Measurements from ENCODE around the gene ZNF275.

The ZNF275 gene

DNA sequence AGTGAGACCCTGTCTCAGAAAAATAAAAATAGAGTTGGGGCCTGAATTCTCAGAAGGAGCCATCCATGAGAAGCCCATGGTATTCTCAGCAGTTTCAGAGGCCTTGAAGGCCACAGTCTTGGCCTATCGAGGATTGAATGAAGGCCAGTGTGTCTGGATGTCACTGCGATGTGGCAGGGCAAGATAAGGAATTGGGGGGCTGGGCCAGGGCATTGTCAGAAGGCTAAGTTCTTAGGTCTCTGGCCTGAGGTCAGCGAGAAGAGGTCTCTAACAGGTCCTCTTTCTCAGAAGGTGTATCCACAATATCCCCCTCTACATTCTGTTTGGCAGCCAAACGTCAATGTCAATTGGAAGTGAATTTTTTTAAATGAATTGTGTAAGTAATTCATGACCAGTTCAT, 5.7 kb downstream of the ZNF275 start:
- TF ChIP-seq GATA2 (IDR thresholded peaks at IDR 0.05; ENCODE audit: low read depth, low read length) (no peak), GATA3 (IDR thresholded peaks at IDR 0.05; ENCODE audit: low read depth, low read length) (no peak)

DNA sequence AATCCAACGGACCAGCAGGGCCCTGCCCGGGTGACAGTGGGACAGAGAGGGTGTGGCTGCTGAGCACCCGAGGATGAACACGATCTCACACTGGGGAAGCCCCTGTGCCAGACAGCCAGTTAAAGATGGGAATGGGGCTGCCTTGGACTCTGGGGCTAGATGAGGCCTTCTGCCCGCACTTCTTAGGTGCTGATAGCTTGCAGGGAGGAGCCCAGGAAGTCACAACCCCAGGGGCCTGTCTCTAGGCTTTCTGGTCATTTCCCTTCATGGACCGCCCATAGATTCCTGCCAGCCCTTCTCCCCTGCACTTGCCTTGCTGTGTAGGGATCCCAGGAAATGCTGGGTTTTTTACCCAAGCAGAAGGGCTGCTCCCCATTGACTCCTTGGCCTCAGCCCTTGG, 6.2 kb downstream of the ZNF275 start:
- no peak for TF ChIP-seq GATA3 (IDR thresholded peaks at IDR 0.05; ENCODE audit: low read depth, low read length)
- no peak for TF ChIP-seq GATA2 (IDR thresholded peaks at IDR 0.05; ENCODE audit: low read depth, low read length)

DNA sequence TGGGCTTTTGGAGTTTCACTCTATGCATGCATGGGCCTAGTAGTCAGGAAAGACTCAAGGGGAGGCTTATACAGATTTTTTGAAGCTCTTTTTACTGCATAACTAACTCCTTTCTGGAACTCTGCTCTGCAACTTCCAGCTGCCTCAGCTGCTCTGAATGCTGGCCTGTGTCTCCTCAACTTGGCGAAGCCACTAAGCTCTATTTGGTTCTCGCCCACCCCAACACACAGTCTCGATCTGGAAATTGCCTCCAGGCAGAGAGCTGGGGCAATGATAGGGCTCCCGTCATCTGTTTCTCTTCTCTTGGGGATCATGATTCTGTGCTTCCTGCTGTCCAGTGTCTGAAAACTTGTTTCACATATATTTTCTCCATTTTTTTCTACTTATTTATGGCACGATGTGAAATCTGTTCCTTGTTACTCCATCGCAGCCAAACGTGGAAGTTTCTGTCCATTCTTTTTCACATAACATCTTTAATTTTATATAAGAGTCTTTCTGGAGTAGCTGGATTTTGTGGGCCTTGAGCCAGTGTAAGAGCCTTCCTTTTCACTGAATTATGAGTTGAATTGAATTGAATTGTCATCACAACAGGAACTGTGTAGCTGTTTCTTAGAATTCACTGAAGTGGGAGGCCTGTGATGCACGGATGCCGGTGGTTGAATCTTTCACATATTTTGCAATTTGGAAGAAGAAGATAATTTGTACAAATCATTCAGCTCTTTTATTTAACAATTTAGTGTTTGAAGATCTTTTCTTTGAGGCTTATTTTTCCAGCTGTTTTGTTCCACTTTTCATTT, 9.0 kb downstream of the ZNF275 start:
- TF ChIP-seq GATA3 (IDR thresholded peaks at IDR 0.05; ENCODE audit: low read depth, low read length) (no peak), GATA2 (IDR thresholded peaks at IDR 0.05; ENCODE audit: low read depth, low read length) (no peak)

DNA sequence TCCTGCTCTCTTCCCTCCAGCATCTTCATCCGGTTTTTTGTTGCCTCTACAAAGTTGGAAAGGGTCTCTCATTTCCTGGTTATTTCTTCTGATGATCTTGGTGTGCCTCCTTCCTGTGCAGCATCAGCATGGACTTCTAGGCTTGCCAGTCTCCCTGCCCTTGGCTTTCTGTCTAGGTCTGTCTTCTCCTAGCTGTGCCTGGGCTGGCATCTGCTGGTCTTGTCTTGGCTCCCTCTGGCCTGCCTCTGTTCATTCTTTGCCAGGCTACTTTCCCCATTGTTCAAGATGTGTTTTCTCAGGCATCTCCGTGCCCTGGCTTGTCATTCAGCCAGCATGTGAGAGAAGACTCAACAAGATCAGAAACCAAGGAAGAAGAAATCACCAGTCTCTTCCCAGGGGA, 9.7 kb downstream of the ZNF275 start:
- TF ChIP-seq GATA3 (IDR thresholded peaks at IDR 0.05; ENCODE audit: low read depth, low read length) (no peak), GATA2 (IDR thresholded peaks at IDR 0.05; ENCODE audit: low read depth, low read length) (no peak)

DNA sequence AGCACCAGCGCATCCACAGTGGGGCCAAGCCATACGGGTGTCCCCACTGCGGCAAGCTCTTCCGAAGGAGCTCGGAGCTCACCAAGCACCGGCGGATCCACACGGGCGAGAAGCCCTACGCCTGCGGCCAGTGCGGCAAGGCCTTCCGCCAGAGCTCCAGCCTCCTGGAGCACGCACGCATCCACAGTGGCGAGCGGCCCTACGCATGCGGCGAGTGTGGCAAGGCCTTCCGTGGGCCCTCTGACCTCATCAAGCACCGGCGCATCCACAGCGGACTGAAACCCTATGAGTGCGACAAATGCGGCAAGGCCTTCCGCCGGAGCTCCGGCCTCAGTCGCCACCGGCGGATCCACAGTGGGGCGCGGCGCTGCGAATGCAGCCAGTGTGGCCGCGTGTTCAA, 13.6 kb downstream of the ZNF275 start:
- TF ChIP-seq GATA2 (IDR thresholded peaks at IDR 0.05; ENCODE audit: low read depth, low read length) (no peak), GATA3 (IDR thresholded peaks at IDR 0.05; ENCODE audit: low read depth, low read length) (no peak)

DNA sequence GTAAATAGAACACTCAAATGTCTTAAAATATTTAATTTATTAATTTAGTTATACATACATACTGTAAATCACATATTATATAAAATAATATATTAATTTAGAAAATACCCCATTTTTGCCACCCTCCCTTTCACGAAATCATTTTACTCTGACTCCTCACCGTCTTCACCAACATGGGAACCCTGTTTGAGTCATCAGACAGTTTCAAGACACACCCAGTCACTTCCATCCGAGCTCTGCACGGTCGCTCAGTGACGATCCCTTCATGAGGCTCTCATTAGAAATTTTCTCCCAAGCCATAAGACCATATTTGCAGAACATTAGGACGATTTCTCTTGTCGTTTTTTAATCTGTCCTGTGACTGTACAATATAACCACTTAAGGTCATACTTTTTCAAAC, 14.5 kb downstream of the ZNF275 start:
- TF ChIP-seq GATA2 (IDR thresholded peaks at IDR 0.05; ENCODE audit: low read depth, low read length) (no peak), GATA3 (IDR thresholded peaks at IDR 0.05; ENCODE audit: low read depth, low read length) (no peak)

DNA sequence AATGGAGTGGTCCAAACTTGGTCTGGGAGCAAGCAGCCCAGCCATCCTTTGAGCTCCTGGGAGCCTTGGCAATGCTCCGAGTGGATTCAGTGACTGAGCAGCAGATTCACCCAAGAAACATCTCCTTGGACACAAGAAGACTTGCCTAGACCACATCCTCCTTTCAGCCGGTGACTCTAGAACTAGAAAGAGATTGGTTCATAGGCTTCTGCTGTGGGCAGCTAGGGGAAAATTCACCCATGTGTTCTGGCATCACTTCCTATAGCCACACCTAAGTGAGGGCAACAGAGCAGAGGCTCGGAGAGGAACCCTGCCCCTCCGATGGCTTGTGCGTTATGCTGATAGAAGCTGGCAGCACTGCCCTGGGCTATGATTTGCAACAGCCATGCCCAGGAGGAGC, 16.0 kb downstream of the ZNF275 start:
- TF ChIP-seq GATA3 (IDR thresholded peaks at IDR 0.05; ENCODE audit: low read depth, low read length) (no peak), GATA2 (IDR thresholded peaks at IDR 0.05; ENCODE audit: low read depth, low read length) (no peak)

DNA sequence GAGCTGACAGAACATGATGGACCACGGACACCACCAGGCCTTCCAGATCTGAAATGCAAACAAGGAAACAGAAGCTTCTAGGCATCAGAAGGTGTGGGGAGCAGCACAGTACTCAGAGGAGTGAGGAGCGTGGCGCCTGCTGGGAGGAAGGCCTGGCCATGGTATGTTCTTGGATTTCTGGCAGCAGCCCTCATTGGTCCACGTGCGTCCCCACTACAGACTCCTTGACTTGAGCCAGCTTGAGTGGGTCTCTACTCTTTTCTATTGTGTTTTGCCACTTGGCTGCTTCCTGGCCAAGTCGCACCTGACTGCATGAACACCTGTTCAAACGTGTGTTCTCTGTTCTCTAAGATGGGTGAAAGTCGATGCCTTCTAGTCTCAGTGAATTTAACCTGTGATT, 18.0 kb downstream of the ZNF275 start:
- TF ChIP-seq GATA2 (IDR thresholded peaks at IDR 0.05; ENCODE audit: low read depth, low read length) (no peak), GATA3 (IDR thresholded peaks at IDR 0.05; ENCODE audit: low read depth, low read length) (no peak)

DNA sequence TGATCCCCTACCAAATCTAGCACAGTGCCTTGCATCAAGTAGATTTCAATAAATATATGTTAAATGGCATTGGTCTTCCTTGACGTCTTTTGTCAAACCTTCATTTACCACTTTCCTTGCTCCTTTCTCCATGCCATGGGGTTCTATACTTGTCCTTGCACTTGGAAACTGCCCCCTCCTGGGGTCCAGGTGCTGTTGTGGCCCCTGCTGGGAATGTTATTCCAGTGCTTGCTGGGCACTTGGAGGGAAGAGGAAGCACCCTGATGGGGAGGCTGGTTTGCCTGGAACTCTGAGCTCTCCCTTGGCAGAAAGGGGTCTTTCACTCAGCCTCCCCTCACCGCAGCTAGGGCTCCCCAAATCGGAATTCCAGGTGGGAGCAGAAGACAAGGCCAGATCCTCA, 18.9 kb downstream of the ZNF275 start:
- TF ChIP-seq GATA2 (IDR thresholded peaks at IDR 0.05; ENCODE audit: low read depth, low read length) (no peak), GATA3 (IDR thresholded peaks at IDR 0.05; ENCODE audit: low read depth, low read length) (no peak)

DNA sequence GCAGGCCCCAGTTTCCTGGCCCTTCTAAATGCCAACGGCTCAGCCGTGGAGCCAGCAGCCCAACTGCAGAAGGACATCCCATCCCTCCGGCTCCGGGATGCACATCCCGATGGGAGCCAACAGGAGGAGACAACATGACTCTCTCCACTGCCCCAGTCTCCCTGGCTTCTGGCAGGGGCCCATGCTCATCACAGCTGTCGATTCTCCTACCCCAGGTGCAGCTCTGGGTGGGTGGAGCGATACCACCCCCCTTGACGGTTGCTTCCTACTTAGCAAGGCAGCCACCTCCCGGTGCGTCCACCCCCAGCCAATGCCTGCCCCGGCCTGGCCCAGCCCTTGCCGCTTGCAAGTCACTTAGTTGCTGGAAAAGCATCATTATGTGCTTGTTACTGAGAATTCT, 19.5 kb downstream of the ZNF275 start:
- TF ChIP-seq GATA2 (IDR thresholded peaks at IDR 0.05; ENCODE audit: low read depth, low read length) (no peak), GATA3 (IDR thresholded peaks at IDR 0.05; ENCODE audit: low read depth, low read length) (no peak)

DNA sequence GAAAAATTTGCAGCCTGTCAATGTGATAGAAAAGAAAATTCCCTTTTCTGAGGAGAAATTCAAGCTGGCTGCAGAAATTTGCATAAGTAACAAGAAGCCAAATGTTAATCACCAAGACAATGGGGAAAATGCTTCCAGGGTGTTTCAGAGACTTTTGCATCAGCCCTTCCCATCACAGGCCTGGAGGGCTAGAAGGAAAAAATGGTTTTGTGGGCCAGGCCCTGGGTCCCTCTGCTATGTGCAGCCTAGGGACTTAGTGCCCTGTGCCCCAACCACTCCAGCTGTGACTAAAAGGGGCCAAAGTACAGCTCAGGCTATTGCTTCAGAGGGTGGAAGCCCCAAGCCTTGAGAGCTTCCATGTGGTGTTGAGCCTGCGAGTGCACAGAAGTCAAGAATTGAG, 23.9 kb downstream of the ZNF275 start:
- TF ChIP-seq GATA2 (IDR thresholded peaks at IDR 0.05; ENCODE audit: low read depth, low read length) (no peak), GATA3 (IDR thresholded peaks at IDR 0.05; ENCODE audit: low read depth, low read length) (no peak)

DNA sequence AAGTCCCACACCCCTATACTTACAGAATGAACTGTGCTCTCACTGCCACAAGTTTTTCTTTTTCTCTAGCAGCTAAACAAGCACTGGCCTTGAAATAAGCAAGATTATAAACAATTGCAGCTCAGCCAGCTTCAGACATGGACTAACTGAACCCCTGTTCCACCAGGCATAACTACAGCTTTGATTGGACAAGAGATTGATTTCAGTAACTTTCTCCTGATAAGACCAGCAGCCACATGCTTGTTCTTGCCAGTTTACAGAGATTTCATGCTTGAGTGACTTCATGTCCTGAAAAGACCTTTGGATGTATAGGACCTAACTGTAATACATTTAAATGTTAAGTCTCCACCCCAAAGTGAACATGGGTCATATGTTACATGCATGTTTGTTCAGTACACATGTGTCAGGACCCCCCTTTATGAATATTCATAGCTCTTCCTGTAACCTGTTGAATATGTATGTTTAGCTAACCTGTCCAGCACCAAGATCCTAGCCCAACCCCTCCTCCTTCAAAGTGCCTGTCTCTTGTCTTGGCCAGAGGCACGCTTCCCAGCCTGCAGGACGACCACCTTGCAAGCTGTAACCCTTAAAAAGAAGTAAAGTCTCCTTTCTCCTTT, 27.9 kb downstream of the ZNF275 start:
- TF ChIP-seq GATA2 (IDR thresholded peaks at IDR 0.05; ENCODE audit: low read depth, low read length) (no peak), GATA3 (IDR thresholded peaks at IDR 0.05; ENCODE audit: low read depth, low read length) (no peak)

DNA sequence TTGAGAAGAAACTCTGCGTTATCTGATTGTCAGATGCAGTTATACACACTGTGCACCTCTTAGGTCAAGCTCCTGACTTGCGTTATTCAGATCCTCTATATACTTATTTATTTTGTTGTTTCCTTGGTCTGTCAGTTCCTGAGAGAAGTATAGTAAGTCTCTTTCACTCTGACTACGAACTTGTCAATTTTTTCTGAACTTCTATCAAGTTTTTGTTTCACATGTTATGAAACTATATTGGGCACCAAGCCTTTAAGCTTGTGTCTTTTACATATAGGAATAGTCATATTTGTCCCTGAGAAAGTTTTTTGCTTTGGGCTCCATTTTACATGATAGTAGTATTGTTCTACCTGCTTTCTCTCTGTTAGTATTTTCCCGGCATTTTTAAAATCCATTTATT, 31.7 kb downstream of the ZNF275 start:
- TF ChIP-seq GATA3 (IDR thresholded peaks at IDR 0.05; ENCODE audit: low read depth, low read length), result no peak
- no peak for TF ChIP-seq GATA2 (IDR thresholded peaks at IDR 0.05; ENCODE audit: low read depth, low read length)

DNA sequence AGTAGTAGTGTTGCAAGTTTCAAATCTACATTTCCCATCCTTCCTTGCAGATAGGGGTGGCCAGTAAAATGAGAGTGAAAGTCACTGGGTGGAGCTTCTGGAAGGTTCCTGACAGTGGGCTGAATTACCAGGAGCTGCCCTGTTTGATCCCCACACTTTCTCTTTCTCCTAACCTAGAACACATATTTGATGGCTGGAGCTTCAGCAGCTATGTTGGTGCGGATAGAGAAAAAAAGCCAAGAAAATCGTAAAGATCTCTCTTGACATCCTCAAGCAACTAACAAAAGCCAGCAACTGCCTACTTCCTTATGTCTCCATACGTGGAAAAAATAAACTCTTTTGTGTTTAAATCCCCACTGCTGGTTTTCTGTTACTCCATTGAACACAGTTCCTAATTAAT, 32.2 kb downstream of the ZNF275 start:
- no peak for TF ChIP-seq GATA2 (IDR thresholded peaks at IDR 0.05; ENCODE audit: low read depth, low read length)
- no peak for TF ChIP-seq GATA3 (IDR thresholded peaks at IDR 0.05; ENCODE audit: low read depth, low read length)

DNA sequence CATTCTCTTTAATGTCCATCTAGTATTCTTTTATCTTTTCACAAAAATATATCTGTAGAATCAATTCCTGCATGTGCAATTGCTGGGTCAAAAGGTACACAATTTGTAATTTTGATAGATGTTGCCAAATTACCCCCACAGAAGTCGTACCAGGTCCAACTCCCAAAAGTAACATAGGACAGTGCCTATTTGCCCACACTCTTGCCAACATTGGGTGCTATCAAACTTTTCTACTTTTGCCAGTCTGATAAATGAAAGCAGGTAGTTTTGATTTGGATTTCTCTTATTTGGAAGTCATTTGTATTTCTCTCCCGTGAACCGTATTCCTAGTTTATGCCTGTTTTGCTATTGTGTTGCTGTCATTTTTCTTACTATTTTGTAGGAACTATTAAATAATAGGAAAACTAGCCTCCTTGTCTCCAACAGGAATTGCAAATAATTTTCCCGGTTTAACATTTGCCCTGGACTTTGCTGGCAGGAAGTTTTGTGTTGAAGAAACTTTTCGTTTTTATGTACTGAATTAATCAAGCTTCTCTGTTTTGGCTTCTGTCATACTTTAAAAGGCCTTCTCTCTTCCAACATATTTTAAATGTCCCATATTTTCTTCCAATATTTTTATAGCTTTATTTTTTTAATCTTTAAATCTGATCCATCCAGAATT, 33.1 kb downstream of the ZNF275 start:
- no peak for TF ChIP-seq GATA2 (IDR thresholded peaks at IDR 0.05; ENCODE audit: low read depth, low read length)
- TF ChIP-seq GATA3 (IDR thresholded peaks at IDR 0.05; ENCODE audit: low read depth, low read length), result no peak

Measured in SH-SY5Y (cell line).